Measurements from ENCODE around the gene CACHD1. TPM values are rescaled to one million over a fixed set of nuclear protein-coding genes. Genes with fewer than 3 reads are reported as not detected.
"Not testable (repeated sequence)": the region's sequence is repeated elsewhere in the genome, so short reads cannot be mapped to it uniquely, and the experiment has no call there.

Gene CACHD1
- total and polyA plus RNA-seq, 4 donors = 4.7 to 49.6 (median 12.5) TPM

GRCh38 chr1:64511044-64511443, 41.1 kb downstream of the CACHD1 start:
- Histone ChIP-seq H3K27ac (ENCODE audit: low read depth in 1 of 2, low read length in 1 of 2) (no peak overlapping the region), H3K9me3 (ENCODE audit: control insufficient read depth in 4 of 4, insufficient read depth in 3 of 4, low read length in 3 of 4) (no peaks in the 10 kb centered on the region), H3K9ac (ENCODE audit: insufficient read depth in 1 of 2, low read length in 2 of 2) (no peak overlapping the region), H3K27me3 (ENCODE audit: control insufficient read depth in 3 of 3, insufficient read depth in 3 of 3, low read length in 2 of 3) (no peaks in the 10 kb centered on the region), H3K4me3 (no peak overlapping the region), H3K36me3 (ENCODE audit: control insufficient read depth in 4 of 4, insufficient read depth in 4 of 4, low read length in 4 of 4) (no peaks in the 10 kb centered on the region), H3K4me1 (ENCODE audit: control insufficient read depth in 5 of 5, insufficient read depth in 5 of 5, low read length in 5 of 5) (peaks cover 0 to 32% (median 15%) of the 10 kb centered on the region in 5 donors)
- TF ChIP-seq CTCF (IDR thresholded peaks at IDR 0.05; ENCODE audit: control extremely low read depth, extremely low read depth) = no peak
- no peak for DNase-seq
- ATAC-seq (ENCODE audit: insufficient read depth, low FRiP score) = no peak
- WGBS, 2 donors = 46 to 61% methylated on average over 4 of the region's 4 CpGs

GRCh38 chr1:64512206-64512605, 42.3 kb downstream of the CACHD1 start:
- 25 to 41% methylated on average over 2 of the region's 2 CpGs for WGBS, 2 donors
- not testable (repeated sequence) for H3K27ac ChIP-seq (ENCODE audit: low read depth in 1 of 2, low read length in 1 of 2); H3K9ac ChIP-seq (ENCODE audit: insufficient read depth in 1 of 2, low read length in 2 of 2)

GRCh38 chr1:64513545-64513944, 43.6 kb downstream of the CACHD1 start:
- Histone ChIP-seq H3K9ac (ENCODE audit: insufficient read depth in 1 of 2, low read length in 2 of 2) (no peak overlapping the region), H3K27ac (ENCODE audit: low read depth in 1 of 2, low read length in 1 of 2) (peak overlapping the region; percentile 5 to 23)

More at GRCh38 chr1:64512206-64512605, 42.3 kb downstream of the CACHD1 start:
- H3K36me3 ChIP-seq (ENCODE audit: control insufficient read depth in 4 of 4, insufficient read depth in 4 of 4, low read length in 4 of 4); DNase-seq; H3K9me3 ChIP-seq (ENCODE audit: control insufficient read depth in 4 of 4, insufficient read depth in 3 of 4, low read length in 3 of 4); H3K27me3 ChIP-seq (ENCODE audit: control insufficient read depth in 3 of 3, insufficient read depth in 3 of 3, low read length in 2 of 3); H3K4me3 ChIP-seq: not testable (repeated sequence)
- peaks cover 0 to 36% (median 13%) of the 10 kb centered on the region in 5 donors for H3K4me1 ChIP-seq (ENCODE audit: control insufficient read depth in 5 of 5, insufficient read depth in 5 of 5, low read length in 5 of 5)
- peak; percentile 30 for ATAC-seq (ENCODE audit: insufficient read depth, low FRiP score)

GRCh38 chr1:64514197-64514765, 44.4 kb downstream of the CACHD1 start:
- TF ChIP-seq CTCF (IDR thresholded peaks at IDR 0.05; ENCODE audit: control extremely low read depth, extremely low read depth) = no peak
- DNase-seq (peak; percentile 47 to 96 (median 96)), ATAC-seq (ENCODE audit: insufficient read depth, low FRiP score) (no peak)
- H3K27me3 ChIP-seq (ENCODE audit: control insufficient read depth in 3 of 3, insufficient read depth in 3 of 3, low read length in 2 of 3) = no peaks in the 10 kb centered on the region
- no peak overlapping the region for H3K9ac ChIP-seq (ENCODE audit: insufficient read depth in 1 of 2, low read length in 2 of 2)
- no peaks in the 10 kb centered on the region for H3K9me3 ChIP-seq (ENCODE audit: control insufficient read depth in 4 of 4, insufficient read depth in 3 of 4, low read length in 3 of 4)
- no peak overlapping the region for H3K4me3 ChIP-seq
- H3K36me3 ChIP-seq (ENCODE audit: control insufficient read depth in 4 of 4, insufficient read depth in 4 of 4, low read length in 4 of 4) = no peaks in the 10 kb centered on the region
- 5 to 35% methylated on average over 1 of the region's 1 CpG for WGBS, 2 donors
- H3K27ac ChIP-seq (ENCODE audit: low read depth in 1 of 2, low read length in 1 of 2) = peak overlapping the region in 1 of 2 donors; percentile 70
- peaks cover 2 to 42% (median 19%) of the 10 kb centered on the region in 5 donors for H3K4me1 ChIP-seq (ENCODE audit: control insufficient read depth in 5 of 5, insufficient read depth in 5 of 5, low read length in 5 of 5)

More at GRCh38 chr1:64513545-64513944, 43.6 kb downstream of the CACHD1 start:
- ATAC-seq (ENCODE audit: insufficient read depth, low FRiP score) (no peak), DNase-seq (peak in 1 of 3 donors; percentile 31)
- Histone ChIP-seq H3K36me3 (ENCODE audit: control insufficient read depth in 4 of 4, insufficient read depth in 4 of 4, low read length in 4 of 4) (no peaks in the 10 kb centered on the region), H3K9me3 (ENCODE audit: control insufficient read depth in 4 of 4, insufficient read depth in 3 of 4, low read length in 3 of 4) (no peaks in the 10 kb centered on the region), H3K4me1 (ENCODE audit: control insufficient read depth in 5 of 5, insufficient read depth in 5 of 5, low read length in 5 of 5) (peaks cover 2 to 36% (median 19%) of the 10 kb centered on the region in 5 donors), H3K27me3 (ENCODE audit: control insufficient read depth in 3 of 3, insufficient read depth in 3 of 3, low read length in 2 of 3) (no peaks in the 10 kb centered on the region), H3K4me3 (no peak overlapping the region)
- no peak for TF ChIP-seq CTCF (IDR thresholded peaks at IDR 0.05; ENCODE audit: control extremely low read depth, extremely low read depth)

Data from lung (tissue), 12 donors.